ENCODE data around the gene RER1. TPM values are rescaled to one million over a fixed set of nuclear protein-coding genes. Genes with fewer than 3 reads are reported as not detected.

The RER1 gene, protein sequence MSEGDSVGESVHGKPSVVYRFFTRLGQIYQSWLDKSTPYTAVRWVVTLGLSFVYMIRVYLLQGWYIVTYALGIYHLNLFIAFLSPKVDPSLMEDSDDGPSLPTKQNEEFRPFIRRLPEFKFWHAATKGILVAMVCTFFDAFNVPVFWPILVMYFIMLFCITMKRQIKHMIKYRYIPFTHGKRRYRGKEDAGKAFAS
- total RNA-seq: 100 to 1,000 TPM in 1 of 4 donors, 10 to 100 TPM in 3; 73.5 to 101 (median 83.7) TPM

DNA sequence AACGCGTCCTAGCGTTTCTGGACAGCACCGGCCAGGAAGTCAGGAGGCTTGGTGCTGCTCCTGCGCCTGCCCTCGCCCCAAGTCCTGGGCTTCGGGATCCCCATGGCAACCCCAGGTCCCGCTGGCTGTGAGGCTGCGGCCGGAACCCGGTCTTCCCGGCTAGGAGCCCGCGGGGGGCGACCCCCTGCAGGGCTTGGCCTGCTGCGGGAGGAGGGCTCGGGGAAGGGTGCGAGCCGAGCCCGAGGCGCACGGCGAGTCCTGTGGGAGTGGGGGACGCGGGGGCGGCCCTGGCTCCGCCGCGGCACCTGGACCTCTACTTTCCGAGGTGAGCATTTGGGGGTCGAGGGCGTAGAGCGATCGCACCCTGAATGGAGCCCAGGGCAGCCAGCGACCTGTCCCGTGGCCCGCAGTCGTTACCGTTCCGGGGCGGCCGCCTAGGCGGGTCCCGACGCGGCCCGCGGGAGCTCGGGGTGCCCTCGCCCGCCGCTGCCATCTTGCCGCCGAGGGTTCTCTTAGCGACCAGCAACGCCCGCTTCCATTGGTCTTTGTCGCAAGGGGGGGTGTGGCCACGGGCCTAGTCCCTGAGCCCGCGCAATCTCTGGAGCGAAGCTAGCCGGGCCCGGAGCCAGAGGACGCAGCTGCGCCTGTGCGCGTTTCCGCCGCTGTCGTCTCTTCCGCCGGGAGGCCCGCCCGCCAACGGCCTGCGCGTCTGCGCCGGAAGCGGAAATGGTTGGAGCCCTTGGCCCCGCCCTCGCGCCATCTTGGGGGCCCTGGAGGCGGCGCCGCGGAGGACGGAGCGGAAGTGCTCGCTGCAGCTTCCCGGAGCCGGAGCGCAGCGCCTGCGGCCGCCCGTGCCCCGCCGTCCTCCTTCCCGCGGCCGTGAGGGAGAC lies at the start of gene RER1, which contains the start of gene MORN1:
Gene RER1 (plus strand): TSS at position 801 of the 890 bp plus-strand sequence. CDS start 3,950 bp downstream, outside the sequence.
Gene MORN1 (minus strand): TSS at position 514 of the 890 bp plus-strand sequence. CDS start 21 bp downstream, at position 493.
- TF ChIP-seq POLR2A (IDR thresholded peaks at IDR 0.05): peak in 1 of 2 donors; percentile 86
- TF ChIP-seq, protein P1, sequence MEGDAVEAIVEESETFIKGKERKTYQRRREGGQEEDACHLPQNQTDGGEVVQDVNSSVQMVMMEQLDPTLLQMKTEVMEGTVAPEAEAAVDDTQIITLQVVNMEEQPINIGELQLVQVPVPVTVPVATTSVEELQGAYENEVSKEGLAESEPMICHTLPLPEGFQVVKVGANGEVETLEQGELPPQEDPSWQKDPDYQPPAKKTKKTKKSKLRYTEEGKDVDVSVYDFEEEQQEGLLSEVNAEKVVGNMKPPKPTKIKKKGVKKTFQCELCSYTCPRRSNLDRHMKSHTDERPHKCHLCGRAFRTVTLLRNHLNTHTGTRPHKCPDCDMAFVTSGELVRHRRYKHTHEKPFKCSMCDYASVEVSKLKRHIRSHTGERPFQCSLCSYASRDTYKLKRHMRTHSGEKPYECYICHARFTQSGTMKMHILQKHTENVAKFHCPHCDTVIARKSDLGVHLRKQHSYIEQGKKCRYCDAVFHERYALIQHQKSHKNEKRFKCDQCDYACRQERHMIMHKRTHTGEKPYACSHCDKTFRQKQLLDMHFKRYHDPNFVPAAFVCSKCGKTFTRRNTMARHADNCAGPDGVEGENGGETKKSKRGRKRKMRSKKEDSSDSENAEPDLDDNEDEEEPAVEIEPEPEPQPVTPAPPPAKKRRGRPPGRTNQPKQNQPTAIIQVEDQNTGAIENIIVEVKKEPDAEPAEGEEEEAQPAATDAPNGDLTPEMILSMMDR (IDR thresholded peaks at IDR 0.05): no peak
- 0% methylated on average over 10 to 32 of the region's 103 CpGs for WGBS, 2 donors

DNA sequence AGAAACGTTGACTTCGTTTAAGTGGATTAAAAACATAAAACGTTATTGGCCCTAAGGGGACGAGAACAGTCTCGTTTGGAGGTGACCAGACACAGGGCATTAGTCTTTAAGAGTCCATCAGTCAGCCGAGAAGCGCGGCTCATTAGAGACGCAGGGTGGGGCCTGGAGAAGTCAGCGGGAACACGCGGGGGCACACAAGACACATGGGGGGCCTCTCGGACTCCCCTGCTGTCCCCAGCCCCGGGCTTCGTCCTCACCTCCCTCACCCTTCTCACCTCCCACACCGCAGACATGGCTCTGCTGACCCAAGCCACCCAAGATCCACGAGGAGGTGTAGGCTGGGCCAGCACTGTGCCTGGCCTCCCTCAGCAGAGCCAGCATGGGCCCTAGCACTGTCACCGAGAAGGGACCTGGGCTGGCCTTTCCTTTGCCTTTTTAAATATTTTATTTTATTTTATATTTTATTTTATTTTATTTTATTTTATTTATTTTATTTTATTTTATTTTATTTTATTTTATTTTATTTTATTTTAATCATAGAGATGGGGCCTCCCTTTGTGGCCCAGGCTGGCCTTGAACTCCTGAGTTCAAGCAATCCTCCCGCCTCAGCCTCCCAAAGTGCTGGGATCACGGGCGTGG lies 49.1 kb upstream of the RER1 start:
- H3K27ac ChIP-seq: no peak overlapping the region
- H3K4me3 ChIP-seq (replicated peaks in 1 of 3): no peak overlapping the region
- no peaks in the 10 kb centered on the region for H3K4me1 ChIP-seq
- 85 to 87% methylated on average over 21 of the region's 21 CpGs for WGBS, 2 donors
- no peak for DNase-seq
- no peaks in the 10 kb centered on the region for H3K9me3 ChIP-seq
- no peaks in the 10 kb centered on the region for H3K36me3 ChIP-seq
- intact Hi-C loops (cut with DNase I): no loop called here
- no peak for TF ChIP-seq POLR2A (IDR thresholded peaks at IDR 0.05)
- TF ChIP-seq, protein P1 (IDR thresholded peaks at IDR 0.05): no peak
- H3K27me3 ChIP-seq: no peaks in the 10 kb centered on the region

More for the DNA sequence above, at the start of gene RER1, which contains the start of gene MORN1:
- H3K9me3 ChIP-seq: no peaks in the 10 kb centered on the region
- H3K27ac ChIP-seq: peak within 1 kb of the TSS in 2 of 3 donors; percentile 44 to 78
- intact Hi-C loops (cut with DNase I): no loop called here
- H3K27me3 ChIP-seq: no peaks in the 10 kb centered on the region
- peak within 1 kb of the TSS; percentile 74 to 94 (median 87) for H3K4me3 ChIP-seq (replicated peaks in 1 of 3)
- peaks cover 26 to 33% of the 10 kb centered on the region in 2 donors for H3K4me1 ChIP-seq
- peak; percentile 99 for DNase-seq
- H3K36me3 ChIP-seq: peaks cover 4 to 5% of the 10 kb centered on the region in 2 donors

DNA sequence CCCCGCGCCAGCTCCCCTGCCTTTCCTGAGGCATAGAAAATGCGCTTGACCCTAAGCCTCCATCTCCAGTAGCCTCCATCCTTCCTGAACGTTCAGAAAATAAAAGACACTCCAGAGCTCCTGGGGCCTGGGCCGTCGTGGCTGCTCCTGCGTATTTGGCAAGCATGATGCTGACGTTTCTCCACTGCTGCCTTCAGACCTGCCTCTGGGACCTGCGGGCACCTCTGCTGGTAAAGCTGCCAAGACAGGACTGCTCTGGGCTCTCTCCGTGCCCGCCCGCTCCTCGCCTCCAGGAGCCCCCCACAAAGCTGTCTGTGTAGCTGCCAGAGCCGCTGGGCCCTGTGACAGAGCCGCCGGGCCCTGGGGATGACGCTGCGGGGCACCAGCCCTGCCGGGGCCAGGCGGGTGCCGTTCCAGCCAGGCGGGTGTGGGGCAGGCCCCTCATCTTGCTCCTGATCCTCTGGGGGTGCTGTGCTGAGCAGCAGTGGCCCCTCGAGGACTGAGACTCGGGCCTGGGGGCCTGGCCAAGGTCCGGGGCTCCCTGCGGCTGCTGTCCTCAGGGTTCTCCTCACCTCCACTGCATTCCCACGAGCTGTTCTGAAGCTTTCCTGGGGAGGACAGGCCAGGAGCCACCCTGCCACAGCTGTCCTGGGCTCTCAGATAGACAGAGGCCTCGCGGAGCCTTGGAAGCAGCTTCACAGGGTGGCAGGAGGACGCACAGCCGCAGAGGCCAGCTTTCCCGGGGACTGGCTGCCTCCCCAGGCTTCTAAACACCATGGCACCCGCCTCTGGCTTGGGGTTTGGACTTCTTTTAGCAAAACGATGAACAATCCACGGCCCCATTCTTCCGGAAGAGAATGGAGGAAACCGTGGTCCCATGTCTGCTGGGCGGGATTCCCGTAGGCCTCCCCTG lies 48.4 kb upstream of the RER1 start:
- TF ChIP-seq, protein P1 (IDR thresholded peaks at IDR 0.05): no peak
- no peak for TF ChIP-seq POLR2A (IDR thresholded peaks at IDR 0.05)
- WGBS, 2 donors: 82 to 88% methylated on average over 13 to 31 of the region's 39 CpGs

DNA sequence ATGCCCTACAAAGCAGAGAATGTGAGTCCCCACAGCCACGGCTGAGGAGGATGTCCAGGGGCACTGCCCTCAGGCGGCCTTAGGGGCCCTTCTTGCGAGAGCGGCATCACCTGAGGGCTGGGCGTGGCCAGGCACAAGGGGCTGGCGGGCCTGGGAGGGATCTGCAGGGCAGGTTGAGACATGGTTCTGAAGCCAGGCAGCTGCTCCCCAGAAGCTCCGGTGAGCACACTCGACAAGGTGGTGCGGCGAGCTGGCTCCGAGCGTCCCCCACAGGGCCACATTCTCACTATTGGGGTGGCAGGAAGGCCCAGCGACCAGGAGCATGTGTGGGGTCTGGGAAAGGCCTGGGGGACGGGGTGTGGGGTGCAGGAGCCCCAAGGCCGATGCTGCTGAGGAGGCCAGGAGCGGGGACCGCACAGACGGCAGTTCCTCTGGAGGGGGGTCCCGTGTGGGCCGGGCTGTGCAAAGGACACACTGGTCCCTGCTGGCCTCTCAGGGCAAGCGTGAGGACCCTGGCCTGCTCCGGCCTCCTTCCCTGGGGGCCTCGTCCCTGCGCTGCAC lies 47.4 kb upstream of the RER1 start:
- Histone ChIP-seq H3K9me3 (no peaks in the 10 kb centered on the region), H3K27ac (no peak overlapping the region), H3K27me3 (no peaks in the 10 kb centered on the region), H3K36me3 (no peaks in the 10 kb centered on the region), H3K4me3 (replicated peaks in 1 of 3) (no peak overlapping the region), H3K4me1 (no peaks in the 10 kb centered on the region)
- WGBS, 2 donors: 91 to 92% methylated on average over 11 to 19 of the region's 24 CpGs
- DNase-seq: no peak
- no peak for TF ChIP-seq POLR2A (IDR thresholded peaks at IDR 0.05)
- TF ChIP-seq, protein P1 (IDR thresholded peaks at IDR 0.05): no peak
- intact Hi-C loops (cut with DNase I): no loop called here

More for the DNA sequence above, 48.4 kb upstream of the RER1 start:
- DNase-seq: no peak
- Histone ChIP-seq H3K27ac (no peak overlapping the region), H3K4me3 (replicated peaks in 1 of 3) (no peak overlapping the region), H3K27me3 (no peaks in the 10 kb centered on the region), H3K9me3 (no peaks in the 10 kb centered on the region), H3K36me3 (no peaks in the 10 kb centered on the region), H3K4me1 (no peaks in the 10 kb centered on the region)
- intact Hi-C loops (cut with DNase I): no loop called here
